DND-41 (cell line): ENCODE measurements around the gene GRHPR.

ENCODE experiments used
- ATAC-seq: fragments of 200-7000 bp; cut with Tn5 transposase; 3 replicates; pipeline ENCODE4 v1.9.1; 2021; ENCODE audit warnings: low read depth; ENCODE audit not compliant: insufficient read depth
- DNase-seq: peaks from one replicate; pipeline ENCODE4 v3.0.0-alpha.2; 2020
- H2AFZ ChIP-seq: 2 replicates; pipeline ENCODE4 v1.6.0; 2012; ENCODE audit warnings: low read depth, low read length
- H3K27ac ChIP-seq: 2 replicates; pipeline ENCODE4 v1.5.1; 2012; ENCODE audit warnings: low read length, inconsistent platforms
- H3K27me3 ChIP-seq: fragments of 200-600 bp; sonication (generic); 2 replicates; pipeline ENCODE4 v1.6.0; 2012; ENCODE audit warnings: low read length, mild to moderate bottlenecking, inconsistent platforms; ENCODE audit not compliant: insufficient read depth, poor library complexity
- H3K36me3 ChIP-seq: 2 replicates; pipeline ENCODE4 v1.5.1; 2012; ENCODE audit warnings: low read length, inconsistent platforms; ENCODE audit not compliant: insufficient read depth
- H3K4me1 ChIP-seq: 2 replicates; pipeline ENCODE4 v1.5.1; 2012; ENCODE audit warnings: mild to moderate bottlenecking, low read length; ENCODE audit not compliant: insufficient read depth
- H3K4me2 ChIP-seq: 2 replicates; pipeline ENCODE4 v1.6.0; 2012; ENCODE audit warnings: mild to moderate bottlenecking, moderate library complexity, low read length, inconsistent platforms; ENCODE audit not compliant: insufficient read depth
- H3K4me3 ChIP-seq, 2 experiments: fragments of 200-600 bp in 1 of 2; shearing (Covaris generic) in 1 of 2; 2 replicates each; pipeline ENCODE4 v1.5.1; 2012 to 2016; ENCODE audit warnings: inconsistent platforms in 2 of 2, low read length in 2 of 2, mild to moderate bottlenecking in 2 of 2, low read depth in 1 of 2, moderate library complexity in 1 of 2
- H3K79me2 ChIP-seq: 2 replicates; pipeline ENCODE4 v1.6.0; 2012; ENCODE audit warnings: low read length, inconsistent platforms; ENCODE audit not compliant: insufficient read depth
- H3K9ac ChIP-seq: 2 replicates; pipeline ENCODE4 v1.6.0; 2012; ENCODE audit warnings: low read depth, mild to moderate bottlenecking, inconsistent platforms, low read length, moderate library complexity
- H3K9me3 ChIP-seq: 2 replicates; pipeline ENCODE4 v1.5.1; 2012; ENCODE audit warnings: low read length, moderate library complexity, mild to moderate bottlenecking, inconsistent platforms; ENCODE audit not compliant: insufficient read depth, severe bottlenecking
- H4K20me1 ChIP-seq: 2 replicates; pipeline ENCODE4 v1.6.0; 2012; ENCODE audit warnings: low read length; ENCODE audit not compliant: insufficient read depth
- EZH2 ChIP-seq: IDR thresholded peaks from 3 replicates; pipeline ENCODE4 v1.6.1; 2012; ENCODE audit warnings: borderline replicate concordance, low read depth, mild to moderate bottlenecking, moderate library complexity, low read length, inconsistent platforms; ENCODE audit not compliant: severe bottlenecking
- TF ChIP-seq, protein P1 (sequence below): IDR thresholded peaks from 2 replicates; pipeline ENCODE4 v1.5.1; 2012; ENCODE audit warnings: borderline replicate concordance, low read length, moderate library complexity, mild to moderate bottlenecking; ENCODE audit not compliant: poor library complexity, severe bottlenecking; ENCODE audit errors: extremely low read depth

The GRHPR gene

DNA sequence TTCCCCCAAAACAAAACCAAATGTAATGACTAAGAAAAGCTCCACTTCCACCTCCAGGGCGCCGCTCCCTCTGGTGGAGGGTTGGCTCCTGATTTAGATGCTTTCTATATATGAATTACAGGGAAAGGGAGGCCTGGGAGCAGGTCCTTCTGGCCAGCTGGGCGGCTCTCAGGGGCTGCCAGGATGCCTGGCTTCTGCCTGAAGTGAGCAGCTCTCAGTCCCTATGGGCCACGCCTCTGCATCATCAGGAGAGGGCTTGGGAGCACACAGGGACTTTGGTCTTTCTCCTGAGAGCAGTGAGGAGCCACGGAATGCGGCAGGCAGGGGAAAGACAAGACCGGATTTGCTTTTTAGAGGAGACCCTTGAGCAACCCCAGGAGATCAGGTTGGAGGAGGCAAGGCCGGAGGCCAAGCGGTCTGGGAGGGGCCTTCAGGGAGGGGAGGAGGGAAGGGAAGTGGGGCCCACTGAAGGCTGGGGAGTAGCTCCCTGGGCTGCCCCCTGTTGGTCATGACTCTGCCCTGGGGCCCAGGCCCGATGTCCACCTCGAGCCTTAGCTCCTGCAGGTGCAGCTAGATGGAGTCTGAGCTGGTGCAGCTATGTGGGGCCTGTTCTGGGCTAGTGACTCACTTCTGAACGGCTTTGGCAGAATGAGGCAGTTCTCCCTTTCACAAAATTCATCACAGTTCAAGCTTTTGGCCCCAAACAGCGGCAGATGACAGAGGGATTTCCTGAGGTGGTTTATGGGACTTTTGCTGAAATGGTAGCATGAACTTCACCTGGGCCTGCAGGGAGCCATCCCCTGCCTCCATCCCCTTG is 11.3 kb upstream of the GRHPR start:
- H3K36me3 ChIP-seq = no peaks in the 10 kb centered on the region
- no peak overlapping the region for H3K27ac ChIP-seq
- no peak overlapping the region for H2AFZ ChIP-seq
- H4K20me1 ChIP-seq = no peaks in the 10 kb centered on the region
- no peak overlapping the region for H3K4me3 ChIP-seq
- H3K4me1 ChIP-seq = peaks cover 4% of the 10 kb centered on the region
- no peaks in the 10 kb centered on the region for H3K79me2 ChIP-seq
- no peaks in the 10 kb centered on the region for H3K9me3 ChIP-seq
- H3K9ac ChIP-seq = no peak overlapping the region
- H3K27me3 ChIP-seq = no peaks in the 10 kb centered on the region
- no peak for TF ChIP-seq EZH2
- TF ChIP-seq, protein P1, sequence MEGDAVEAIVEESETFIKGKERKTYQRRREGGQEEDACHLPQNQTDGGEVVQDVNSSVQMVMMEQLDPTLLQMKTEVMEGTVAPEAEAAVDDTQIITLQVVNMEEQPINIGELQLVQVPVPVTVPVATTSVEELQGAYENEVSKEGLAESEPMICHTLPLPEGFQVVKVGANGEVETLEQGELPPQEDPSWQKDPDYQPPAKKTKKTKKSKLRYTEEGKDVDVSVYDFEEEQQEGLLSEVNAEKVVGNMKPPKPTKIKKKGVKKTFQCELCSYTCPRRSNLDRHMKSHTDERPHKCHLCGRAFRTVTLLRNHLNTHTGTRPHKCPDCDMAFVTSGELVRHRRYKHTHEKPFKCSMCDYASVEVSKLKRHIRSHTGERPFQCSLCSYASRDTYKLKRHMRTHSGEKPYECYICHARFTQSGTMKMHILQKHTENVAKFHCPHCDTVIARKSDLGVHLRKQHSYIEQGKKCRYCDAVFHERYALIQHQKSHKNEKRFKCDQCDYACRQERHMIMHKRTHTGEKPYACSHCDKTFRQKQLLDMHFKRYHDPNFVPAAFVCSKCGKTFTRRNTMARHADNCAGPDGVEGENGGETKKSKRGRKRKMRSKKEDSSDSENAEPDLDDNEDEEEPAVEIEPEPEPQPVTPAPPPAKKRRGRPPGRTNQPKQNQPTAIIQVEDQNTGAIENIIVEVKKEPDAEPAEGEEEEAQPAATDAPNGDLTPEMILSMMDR = peak; percentile 41
- no peak overlapping the region for H3K4me2 ChIP-seq
- no peak for ATAC-seq
- no peak for DNase-seq

DNA sequence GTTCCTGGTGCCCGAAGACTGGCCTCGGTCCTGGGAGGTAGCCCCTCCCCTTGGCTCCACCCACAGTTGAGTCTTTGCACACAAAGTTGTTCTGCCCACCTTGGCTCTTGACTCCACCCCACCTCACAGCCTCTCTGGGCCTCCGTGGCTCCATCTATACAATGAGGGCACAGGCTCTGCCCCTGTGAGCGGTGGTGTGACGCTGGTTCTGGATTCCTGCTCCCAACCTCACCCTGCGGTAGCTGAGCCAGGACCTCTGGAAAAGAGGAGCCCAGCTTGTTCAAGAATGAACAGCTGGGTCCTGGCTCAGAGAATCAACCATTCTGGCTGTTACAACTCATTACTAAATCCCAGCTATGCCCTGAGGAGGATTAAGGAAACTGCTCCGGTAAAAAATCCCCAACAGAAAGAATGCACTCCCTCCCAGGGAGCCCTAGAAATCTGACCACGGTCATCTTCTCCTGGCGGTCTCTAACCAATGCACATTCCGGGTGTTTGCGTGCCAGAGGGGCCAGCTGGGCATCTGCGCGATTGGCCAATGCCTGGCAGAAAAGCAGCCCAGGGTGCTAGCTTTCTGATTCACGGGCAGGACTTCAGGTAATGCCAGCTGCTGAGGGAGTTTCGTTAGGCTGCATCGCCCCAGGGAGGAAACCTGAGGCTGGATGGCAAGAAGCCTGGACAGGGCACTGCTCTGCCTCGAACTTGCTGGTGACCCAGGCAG is 9.9 kb upstream of the GRHPR start:
- Histone ChIP-seq H3K36me3 (no peaks in the 10 kb centered on the region), H3K4me3 (no peak overlapping the region), H3K4me1 (peaks cover 4% of the 10 kb centered on the region), H3K27ac (no peak overlapping the region), H3K9ac (no peak overlapping the region), H3K79me2 (no peaks in the 10 kb centered on the region), H3K27me3 (no peaks in the 10 kb centered on the region), H3K9me3 (no peaks in the 10 kb centered on the region), H3K4me2 (no peak overlapping the region), H4K20me1 (no peaks in the 10 kb centered on the region), H2AFZ (no peak overlapping the region)
- TF ChIP-seq, protein P1 = no peak
- TF ChIP-seq EZH2 = no peak
- no peak for ATAC-seq
- no peak for DNase-seq

DNA sequence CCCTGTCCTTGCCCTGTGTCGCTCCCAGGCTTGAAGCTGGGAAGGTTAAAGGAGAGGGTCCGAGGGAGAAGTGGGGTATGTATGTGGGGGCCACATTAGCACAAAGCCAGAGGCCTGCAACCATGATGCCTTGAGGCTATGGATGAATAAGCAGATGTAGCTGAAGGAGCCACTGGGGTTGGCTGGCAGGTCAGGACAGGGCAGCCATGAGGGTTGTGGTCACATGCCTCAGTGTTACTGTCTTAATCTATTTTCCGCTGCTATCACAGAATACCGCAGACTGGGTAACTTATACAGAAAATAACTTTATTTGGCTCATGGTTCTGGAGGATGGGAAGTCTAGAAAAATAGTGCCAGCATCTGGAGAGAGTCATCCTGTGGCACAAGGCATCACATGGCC is 9.2 kb upstream of the GRHPR start:
- H3K9me3 ChIP-seq = no peaks in the 10 kb centered on the region
- H3K79me2 ChIP-seq = no peaks in the 10 kb centered on the region
- DNase-seq = no peak
- H3K9ac ChIP-seq = no peak overlapping the region
- no peaks in the 10 kb centered on the region for H3K36me3 ChIP-seq
- H3K27ac ChIP-seq = no peak overlapping the region
- H3K4me2 ChIP-seq = no peak overlapping the region
- no peak for ATAC-seq
- no peak overlapping the region for H2AFZ ChIP-seq
- no peak overlapping the region for H3K4me3 ChIP-seq
- H3K4me1 ChIP-seq = peaks cover 4% of the 10 kb centered on the region
- TF ChIP-seq, protein P1 = no peak
- TF ChIP-seq EZH2 = no peak
- no peaks in the 10 kb centered on the region for H3K27me3 ChIP-seq
- no peaks in the 10 kb centered on the region for H4K20me1 ChIP-seq
